ENCODE results near the gene MIP. TPM values are rescaled to one million over a fixed set of nuclear protein-coding genes. Genes with fewer than 3 reads are reported as not detected.

Gene MIP
- total RNA-seq, 3 donors from 2014 or later, result not detected

GRCh38 chr12:56490360-56490759, 35.9 kb upstream of the MIP start:
- H3K4me1 ChIP-seq (ENCODE audit: low read depth), result peaks cover 11% of the 10 kb centered on the region
- ATAC-seq (no peak), DNase-seq (no peak)
- TF ChIP-seq CTCF (IDR thresholded peaks at IDR 0.05), result no peak
- intact Hi-C loops (cut with DNase I, micrococcal nuclease), result no loop called here
- no peaks in the 10 kb centered on the region for H3K9me3 ChIP-seq
- H3K4me3 ChIP-seq, result no peak overlapping the region
- no peaks in the 10 kb centered on the region for H3K36me3 ChIP-seq (ENCODE audit: low read depth)

- intact Hi-C loops (cut with DNase I, micrococcal nuclease), result no loop called here
- Histone ChIP-seq H3K4me1 (ENCODE audit: low read depth) (peaks cover 11% of the 10 kb centered on the region), H3K36me3 (ENCODE audit: low read depth) (no peaks in the 10 kb centered on the region), H3K4me3 (no peak within 1 kb of the TSS), H3K9me3 (no peaks in the 10 kb centered on the region)
- ATAC-seq, result peak; percentile 97
- TF ChIP-seq CTCF (IDR thresholded peaks at IDR 0.05), result no peak
- peak; percentile 75 to 83 (median 79) for DNase-seq
Observed at GRCh38 chr12:56488041-56488955, 33.8 kb upstream of the MIP start, which contains the start of gene GLS2. Gene GLS2, minus strand, starts transcription at chr12:56488161. Its CDS starts 43 bp downstream, at chr12:56488118.

GRCh38 chr12:56487448-56488040, 33.1 kb upstream of the MIP start:
- peak; percentile 63 for ATAC-seq
- Histone ChIP-seq H3K4me1 (ENCODE audit: low read depth) (peaks cover 11% of the 10 kb centered on the region), H3K4me3 (no peak overlapping the region), H3K36me3 (ENCODE audit: low read depth) (no peaks in the 10 kb centered on the region), H3K9me3 (no peaks in the 10 kb centered on the region)
- intact Hi-C loops (cut with DNase I, micrococcal nuclease), result no loop called here
- no peak for TF ChIP-seq CTCF (IDR thresholded peaks at IDR 0.05)
- DNase-seq, result peak; percentile 31 to 67 (median 50)

- H3K36me3 ChIP-seq (ENCODE audit: low read depth), result no peaks in the 10 kb centered on the region
Observed at GRCh38 chr12:56486694-56487093, 32.2 kb upstream of the MIP start.

GRCh38 chr12:56484566-56484965, 30.1 kb upstream of the MIP start:
- no peak for ATAC-seq
- H3K4me3 ChIP-seq, result no peak overlapping the region
- no peaks in the 10 kb centered on the region for H3K36me3 ChIP-seq (ENCODE audit: low read depth)
- H3K4me1 ChIP-seq (ENCODE audit: low read depth), result peaks cover 11% of the 10 kb centered on the region
- H3K9me3 ChIP-seq, result no peaks in the 10 kb centered on the region
- TF ChIP-seq CTCF (IDR thresholded peaks at IDR 0.05), result no peak
- DNase-seq, result no peak
- intact Hi-C loops (cut with DNase I, micrococcal nuclease), result no loop called here

More at GRCh38 chr12:56486694-56487093, 32.2 kb upstream of the MIP start:
- intact Hi-C loops (cut with DNase I, micrococcal nuclease), result no loop called here
- no peaks in the 10 kb centered on the region for H3K9me3 ChIP-seq
- DNase-seq, result no peak
- TF ChIP-seq CTCF (IDR thresholded peaks at IDR 0.05), result no peak
- H3K4me1 ChIP-seq (ENCODE audit: low read depth), result peaks cover 11% of the 10 kb centered on the region
- ATAC-seq, result no peak
- no peak overlapping the region for H3K4me3 ChIP-seq

Measured in mucosa of descending colon (tissue), 3 donors.